Suprapubic skin (tissue), 3 donors: ENCODE measurements around the gene CUTA.

Experiments used
- EP300 ChIP-seq: sonication (generic); formaldehyde crosslinking; IDR thresholded peaks from one replicate; pipeline ENCODE4 v1.6.1; 2017; ENCODE audit warnings: antibody characterized with exemption
- POLR2A ChIP-seq, 2 donors: fragments of 450-650 bp; IDR thresholded peaks; one replicate each; pipeline ENCODE4 v1.6.1; 2017; ENCODE audit warnings: antibody characterized with exemption in 2 of 2, mild to moderate bottlenecking in 2 of 2, moderate library complexity in 2 of 2
- TF ChIP-seq, protein P1 (sequence below), 2 donors: fragments of 200-600 bp in 1 of 2; fragments of 450-650 bp in 1 of 2; sonication (generic) in 1 of 2; IDR thresholded peaks; one replicate each; pipeline ENCODE4 v1.5.1; 2016 to 2019; ENCODE audit warnings: antibody characterized with exemption in 2 of 2, mild to moderate bottlenecking in 1 of 2, moderate library complexity in 1 of 2

DNA sequence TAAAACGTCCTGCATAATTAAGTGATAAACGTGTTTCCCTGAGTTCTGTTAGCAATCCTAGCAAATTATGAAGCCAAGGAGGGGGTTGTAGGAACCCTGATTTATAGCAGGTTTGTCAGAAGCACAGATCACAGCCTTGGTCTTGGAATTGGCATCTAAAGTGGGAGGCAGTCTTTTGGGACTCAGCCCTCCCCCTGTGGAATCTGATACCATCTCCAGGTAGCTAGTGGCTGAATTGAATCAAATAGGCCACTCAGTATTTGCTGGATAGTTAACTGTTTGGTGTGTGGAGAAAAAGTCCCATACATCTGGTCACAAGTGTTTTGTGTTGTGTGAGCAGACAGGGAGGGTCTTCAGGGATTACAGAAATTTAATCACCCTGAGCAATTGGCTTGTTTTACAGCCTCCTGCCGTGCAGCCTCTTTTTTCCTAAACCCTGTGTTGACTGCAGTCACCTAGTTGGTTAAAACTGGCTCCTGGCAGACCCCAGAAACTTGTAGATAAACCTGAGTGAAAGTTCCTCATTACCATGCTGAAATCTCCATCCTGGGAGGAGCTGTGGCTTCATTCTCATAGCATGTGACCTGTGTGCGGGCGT lies 45.3 kb downstream of the CUTA start:
- TF ChIP-seq, protein P1, sequence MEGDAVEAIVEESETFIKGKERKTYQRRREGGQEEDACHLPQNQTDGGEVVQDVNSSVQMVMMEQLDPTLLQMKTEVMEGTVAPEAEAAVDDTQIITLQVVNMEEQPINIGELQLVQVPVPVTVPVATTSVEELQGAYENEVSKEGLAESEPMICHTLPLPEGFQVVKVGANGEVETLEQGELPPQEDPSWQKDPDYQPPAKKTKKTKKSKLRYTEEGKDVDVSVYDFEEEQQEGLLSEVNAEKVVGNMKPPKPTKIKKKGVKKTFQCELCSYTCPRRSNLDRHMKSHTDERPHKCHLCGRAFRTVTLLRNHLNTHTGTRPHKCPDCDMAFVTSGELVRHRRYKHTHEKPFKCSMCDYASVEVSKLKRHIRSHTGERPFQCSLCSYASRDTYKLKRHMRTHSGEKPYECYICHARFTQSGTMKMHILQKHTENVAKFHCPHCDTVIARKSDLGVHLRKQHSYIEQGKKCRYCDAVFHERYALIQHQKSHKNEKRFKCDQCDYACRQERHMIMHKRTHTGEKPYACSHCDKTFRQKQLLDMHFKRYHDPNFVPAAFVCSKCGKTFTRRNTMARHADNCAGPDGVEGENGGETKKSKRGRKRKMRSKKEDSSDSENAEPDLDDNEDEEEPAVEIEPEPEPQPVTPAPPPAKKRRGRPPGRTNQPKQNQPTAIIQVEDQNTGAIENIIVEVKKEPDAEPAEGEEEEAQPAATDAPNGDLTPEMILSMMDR (IDR thresholded peaks at IDR 0.05): no peak
- TF ChIP-seq POLR2A (IDR thresholded peaks at IDR 0.05) (no peak), EP300 (no peak)
